HepG2 (cell line): Measurements from ENCODE around the gene GINS3. TPM values are rescaled to one million over a fixed set of nuclear protein-coding genes. Genes with fewer than 3 reads are reported as not detected.
A peak's percentile ranks its signal among the peaks of the same experiment; 100 is the strongest.

Experiments
- DRAP1 ChIP-seq: IDR thresholded peaks from 2 replicates; pipeline ENCODE4 v1.6.1; 2016; ENCODE audit warnings: missing genetic modification reagents, missing compliant biosample characterization
- HNRNPLL ChIP-seq: fragments of 200-400 bp; formaldehyde crosslinking; IDR thresholded peaks from 2 replicates; pipeline ENCODE4 v1.6.1; 2017; ENCODE audit warnings: mild to moderate bottlenecking, low read depth, low read length; ENCODE audit not compliant: poor library complexity, severe bottlenecking
- KDM5A ChIP-seq: fragments of 200-600 bp; sonication (generic); IDR thresholded peaks from 2 replicates; pipeline ENCODE4 v1.7.0; 2018; ENCODE audit warnings: antibody characterized with exemption, mild to moderate bottlenecking, low read length, borderline replicate concordance
- KLF15 ChIP-seq: sonication (generic); formaldehyde crosslinking; IDR thresholded peaks from 2 replicates; pipeline ENCODE4 v1.8.1; 2023; ENCODE audit warnings: borderline replicate concordance, mild to moderate bottlenecking, inconsistent platforms, missing genetic modification reagents, mixed read lengths
- POGK ChIP-seq: sonication (generic); formaldehyde crosslinking; conservative IDR thresholded peaks from 2 replicates; pipeline ENCODE4 v1.8.0; 2022; ENCODE audit warnings: mild to moderate bottlenecking, moderate library complexity, missing genetic modification reagents
- SSRP1 ChIP-seq: IDR thresholded peaks from 2 replicates; pipeline ENCODE4 v1.6.1; 2016; ENCODE audit warnings: control low read depth
- TFDP2 ChIP-seq: sonication (generic); formaldehyde crosslinking; IDR thresholded peaks from 2 replicates; pipeline ENCODE4 v1.4.0; 2020; ENCODE audit warnings: missing genetic modification reagents
- TOPORS ChIP-seq: sonication (generic); formaldehyde crosslinking; IDR thresholded peaks from 2 replicates; pipeline ENCODE4 v1.8.0; 2023; ENCODE audit warnings: mild to moderate bottlenecking, missing genetic modification reagents
- YY1 ChIP-seq: IDR thresholded peaks from 2 replicates; pipeline ENCODE4 v1.6.1; 2011; ENCODE audit warnings: low read length, low read depth, moderate library complexity, mild to moderate bottlenecking; ENCODE audit not compliant: insufficient read depth, insufficient replicate concordance
- ZMAT5 ChIP-seq: sonication (generic); formaldehyde crosslinking; IDR thresholded peaks from 2 replicates; pipeline ENCODE4 v1.5.0; 2020; ENCODE audit warnings: mild to moderate bottlenecking, low read depth, missing genetic modification reagents, borderline replicate concordance
- ZNF142 ChIP-seq: sonication (generic); formaldehyde crosslinking; IDR thresholded peaks from 2 replicates; pipeline ENCODE4 v1.4.0; 2020; ENCODE audit warnings: missing genetic modification reagents
- ZNF382 ChIP-seq: sonication (generic); formaldehyde crosslinking; IDR thresholded peaks from 2 replicates; pipeline ENCODE4 v1.5.0; 2020; ENCODE audit warnings: missing genetic modification reagents, mild to moderate bottlenecking, borderline replicate concordance
- ZNF496 ChIP-seq: sonication (generic); formaldehyde crosslinking; IDR thresholded peaks from 2 replicates; pipeline ENCODE4 v1.8.1; 2023; ENCODE audit warnings: mild to moderate bottlenecking, moderate library complexity, missing genetic modification reagents; ENCODE audit not compliant: insufficient replicate concordance
- ZNF879 ChIP-seq: sonication (generic); formaldehyde crosslinking; IDR thresholded peaks from 2 replicates; pipeline ENCODE4 v1.8.1; 2023; ENCODE audit warnings: missing genetic modification reagents
- ZSCAN20 ChIP-seq: sonication (generic); formaldehyde crosslinking; IDR thresholded peaks from 2 replicates; pipeline ENCODE4 v1.4.0; 2020; ENCODE audit warnings: missing genetic modification reagents, mild to moderate bottlenecking, borderline replicate concordance
- ZSCAN5A ChIP-seq: sonication (generic); formaldehyde crosslinking; IDR thresholded peaks from 2 replicates; pipeline ENCODE4 v1.8.0; 2022; ENCODE audit warnings: mild to moderate bottlenecking, missing genetic modification reagents, borderline replicate concordance
- polyA plus RNA-seq, 8 experiments: library from polyadenylated mRNA; depleted of rRNA in 3 of 8; stranded (reverse) in 7 of 8; unstranded in 1 of 8; fragments of >200 nt; fragmentation: Illumina TruSeq in 4 of 8; extraction: Trizol in 4 of 8; gene quantifications; 2 replicates each; pipeline versions ENCODE4 v1.2.1 to v1.2.3, GENCODE V29; 2011 to 2016; ENCODE audit warnings: low read depth in 4 of 8, missing spikeins in 1 of 8, mixed read lengths in 1 of 8; ENCODE audit not compliant: insufficient read depth in 1 of 8
- total RNA-seq, 5 experiments: library from RNA; depleted of rRNA; stranded (reverse); fragments of >200 nt; fragmentation: Illumina TruSeq; extraction: Trizol; gene quantifications; 2 replicates each; pipeline ENCODE4 v1.2.3, GENCODE V29; 2016; ENCODE audit warnings: low read depth in 1 of 5

GINS3 gene
- total and polyA plus RNA-seq, 2 of the 13 experiments (the other 11 are each of a cell fraction or from before 2014, with no cell fraction given), result 6.5 to 19.3 TPM

- peak; percentile 95 for TF ChIP-seq POGK (CRISPR knock-in tag)
- TF ChIP-seq YY1, result peak; percentile 84
- TF ChIP-seq KDM5A, result peak; percentile 94
- TF ChIP-seq ZMAT5 (CRISPR knock-in tag), result no peak
- no peak; the same call in 1 of the 2 replicates for TF ChIP-seq ZNF879 (CRISPR knock-in tag)
- TF ChIP-seq ZNF496 (CRISPR knock-in tag), result no peak
- peak; percentile 100 for TF ChIP-seq ZSCAN20 (CRISPR knock-in tag)
- no peak for TF ChIP-seq ZNF382 (CRISPR knock-in tag)
- TF ChIP-seq KLF15 (CRISPR knock-in tag), result peak; percentile 81; the same call in 1 of the 2 replicates
- TF ChIP-seq DRAP1 (CRISPR knock-in tag), result peak; percentile 28
- TF ChIP-seq HNRNPLL, result peak; percentile 60
- TF ChIP-seq TFDP2 (CRISPR knock-in tag), result peak; percentile 100
- no peak for TF ChIP-seq ZNF142 (CRISPR knock-in tag)
- TF ChIP-seq ZSCAN5A (CRISPR knock-in tag), result peak; percentile 98
- peak; percentile 93 for TF ChIP-seq TOPORS
- TF ChIP-seq SSRP1 (CRISPR knock-in tag), result no peak
Observed at GRCh38 chr16:58392215-58393137, at the start of gene GINS3 (continued).
